Panc1 (cell line): ENCODE measurements around the gene NACC1. TPM values are rescaled to one million over a fixed set of nuclear protein-coding genes. Genes with fewer than 3 reads are reported as not detected.

Experiments used
- ATAC-seq: fragments of 200-7000 bp; cut with Tn5 transposase; 2 replicates; pipeline ENCODE4 v1.9.1; 2020; ENCODE audit warnings: mild to moderate bottlenecking, moderate library complexity
- BruUV-seq: library from RNA; stranded (reverse); fragments of 400-500 nt; replicated peaks from 2 replicates; lab custom pipeline; 2021; lab: Mats Ljungman, UMichigan
- CTCF ChIA-PET: fragments of 300-600 bp; sonication (Branson Sonifier 250); formaldehyde crosslinking; loops from one replicate; lab custom pipeline; 2022; ENCODE audit warnings: antibody characterized with exemption; lab: Charles Lee
- POLR2A ChIA-PET: fragments of 300-600 bp; sonication (Branson Sonifier 250); formaldehyde crosslinking; loops from one replicate; lab custom pipeline; 2022; ENCODE audit warnings: antibody characterized with exemption; lab: Charles Lee
- DNase-seq: peaks from one replicate; pipeline ENCODE4 v3.0.0-alpha.2; 2010; ENCODE audit warnings: low read depth, low spot score
- H3K27ac ChIP-seq: 2 replicates; pipeline ENCODE4 v1.5.1; 2011; ENCODE audit warnings: mild to moderate bottlenecking, low read length, inconsistent platforms
- H3K27me3 ChIP-seq: fragments of 200-500 bp; sonication (Bioruptor generic); 2 replicates; pipeline ENCODE4 v1.6.0; 2014; ENCODE audit warnings: low read length, inconsistent platforms; ENCODE audit not compliant: control insufficient read depth, insufficient read depth
- H3K36me3 ChIP-seq: fragments of 200-500 bp; sonication (Bioruptor generic); 2 replicates; pipeline ENCODE4 v1.5.1; 2014; ENCODE audit warnings: inconsistent platforms, mild to moderate bottlenecking, low read length, moderate library complexity; ENCODE audit not compliant: control insufficient read depth, insufficient read depth
- H3K4me1 ChIP-seq: 2 replicates; pipeline ENCODE4 v1.5.1; 2011; ENCODE audit warnings: inconsistent platforms, mild to moderate bottlenecking, low read length, moderate library complexity; ENCODE audit not compliant: control insufficient read depth, insufficient read depth
- H3K4me3 ChIP-seq, 2 experiments: 2 replicates each; pipeline ENCODE4 v1.5.1; 2011 to 2012; ENCODE audit warnings: low read depth in 2 of 2, low read length in 2 of 2, mild to moderate bottlenecking in 2 of 2, inconsistent platforms in 1 of 2, moderate library complexity in 1 of 2
- H3K9me3 ChIP-seq: fragments of 200-500 bp; sonication (Bioruptor generic); 2 replicates; pipeline ENCODE4 v1.5.1; 2014; ENCODE audit warnings: low read depth, mild to moderate bottlenecking, inconsistent platforms, low read length, moderate library complexity; ENCODE audit not compliant: control insufficient read depth, insufficient read depth
- POLR2AphosphoS5 ChIP-seq: IDR thresholded peaks from 2 replicates; pipeline ENCODE4 v1.6.1; 2012; ENCODE audit warnings: mild to moderate bottlenecking, low read depth, low read length, moderate library complexity
- SIN3A ChIP-seq: IDR thresholded peaks from 2 replicates; pipeline ENCODE4 v1.6.1; 2012; ENCODE audit warnings: low read depth, mild to moderate bottlenecking, low read length, moderate library complexity, borderline replicate concordance; ENCODE audit not compliant: insufficient read depth
- TCF7L2 ChIP-seq: IDR thresholded peaks from 2 replicates; pipeline ENCODE4 v1.6.1; 2011; ENCODE audit warnings: mild to moderate bottlenecking, low read depth, low read length, inconsistent platforms
- in situ Hi-C: cut with HindIII; loops from 2 replicates; pipeline ENCODE4 v1.10.0; 2016; ENCODE audit warnings: low sequenced_read_pairs, low pct_unique_long_range_greater_than_20kb
- intact Hi-C: fragments of 100-400 bp; cut with micrococcal nuclease; formaldehyde crosslinking; loops from one replicate; pipeline ENCODE4 v1.10.0; 2022; ENCODE audit not compliant: unreplicated experiment
- total RNA-seq: library from RNA; stranded (reverse); gene quantifications from one replicate; pipeline ENCODE4 v1.2.1, GENCODE V29; 2021; ENCODE audit not compliant: unreplicated experiment
- TF ChIP-seq, protein P1 (sequence below), 2 experiments: IDR thresholded peaks; 2 replicates each; pipeline ENCODE4 v1.6.1; 2011 to 2012; ENCODE audit warnings: low read depth in 2 of 2, control low read depth in 1 of 2, low read length in 1 of 2, mild to moderate bottlenecking in 1 of 2, moderate library complexity in 1 of 2; ENCODE audit not compliant: insufficient read depth in 1 of 2
- TF ChIP-seq, protein P2 (sequence below): fragments of 450-650 bp; IDR thresholded peaks from 2 replicates; pipeline ENCODE4 v1.5.1; 2017; ENCODE audit warnings: mild to moderate bottlenecking

The NACC1 gene
- total RNA-seq, 1 experiment from 2014 or later = 129 TPM

DNA sequence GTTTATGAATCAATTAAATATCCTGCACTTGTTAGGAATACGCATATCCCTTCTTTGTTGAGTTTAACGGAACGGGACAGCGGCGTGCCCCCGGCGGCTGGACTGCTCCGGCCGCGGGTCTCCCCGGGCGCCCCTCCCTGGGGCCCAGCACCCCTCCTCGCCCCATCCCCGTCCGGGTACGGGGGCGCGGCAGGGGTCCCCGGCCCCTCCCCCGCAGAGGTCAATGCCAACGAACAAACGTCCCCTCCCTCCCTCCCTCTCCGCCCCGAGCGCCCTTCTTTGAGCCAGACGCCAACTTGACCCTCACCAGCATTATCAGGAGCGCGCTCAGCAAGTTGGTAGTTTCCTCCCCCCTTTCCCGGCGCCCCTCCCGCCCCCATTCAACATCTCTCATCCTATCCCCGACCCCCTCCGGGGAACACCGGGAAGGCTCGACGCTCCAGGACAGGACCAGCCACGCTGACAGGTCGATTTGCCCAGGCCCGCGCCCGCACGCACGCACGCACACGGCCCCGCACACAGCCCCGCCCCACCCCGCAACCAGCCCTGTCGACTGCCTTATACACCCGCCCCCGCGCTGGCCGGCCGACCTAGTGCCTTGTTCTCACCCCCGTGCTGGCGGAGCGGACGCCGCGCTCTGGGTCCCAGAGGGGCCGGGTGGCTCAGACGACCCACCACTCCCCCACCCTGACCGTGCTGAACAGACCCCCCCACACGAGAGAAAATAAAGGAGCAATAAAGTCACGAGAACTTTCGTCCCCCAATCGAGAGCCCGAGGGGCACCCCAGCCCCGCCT is 20.4 kb upstream of the NACC1 start:
- Histone ChIP-seq H3K36me3 (no peaks in the 10 kb centered on the region), H3K27ac (no peak overlapping the region; the same call in 1 of the 2 replicates), H3K9me3 (no peaks in the 10 kb centered on the region), H3K4me3 (no peak overlapping the region), H3K4me1 (peaks cover 40% of the 10 kb centered on the region), H3K27me3 (no peaks in the 10 kb centered on the region)
- ChIA-PET POLR2A (no interaction called here), CTCF (no interaction called here)
- in situ Hi-C loops (no loop called here), intact Hi-C loops (loop anchor here (10.0 kb wide), 1 partner anchor 63 kb away; no protein-coding TSS in a partner anchor)
- no TSS peak for BruUV-seq
- ATAC-seq = no peak
- TF ChIP-seq, protein P1, sequence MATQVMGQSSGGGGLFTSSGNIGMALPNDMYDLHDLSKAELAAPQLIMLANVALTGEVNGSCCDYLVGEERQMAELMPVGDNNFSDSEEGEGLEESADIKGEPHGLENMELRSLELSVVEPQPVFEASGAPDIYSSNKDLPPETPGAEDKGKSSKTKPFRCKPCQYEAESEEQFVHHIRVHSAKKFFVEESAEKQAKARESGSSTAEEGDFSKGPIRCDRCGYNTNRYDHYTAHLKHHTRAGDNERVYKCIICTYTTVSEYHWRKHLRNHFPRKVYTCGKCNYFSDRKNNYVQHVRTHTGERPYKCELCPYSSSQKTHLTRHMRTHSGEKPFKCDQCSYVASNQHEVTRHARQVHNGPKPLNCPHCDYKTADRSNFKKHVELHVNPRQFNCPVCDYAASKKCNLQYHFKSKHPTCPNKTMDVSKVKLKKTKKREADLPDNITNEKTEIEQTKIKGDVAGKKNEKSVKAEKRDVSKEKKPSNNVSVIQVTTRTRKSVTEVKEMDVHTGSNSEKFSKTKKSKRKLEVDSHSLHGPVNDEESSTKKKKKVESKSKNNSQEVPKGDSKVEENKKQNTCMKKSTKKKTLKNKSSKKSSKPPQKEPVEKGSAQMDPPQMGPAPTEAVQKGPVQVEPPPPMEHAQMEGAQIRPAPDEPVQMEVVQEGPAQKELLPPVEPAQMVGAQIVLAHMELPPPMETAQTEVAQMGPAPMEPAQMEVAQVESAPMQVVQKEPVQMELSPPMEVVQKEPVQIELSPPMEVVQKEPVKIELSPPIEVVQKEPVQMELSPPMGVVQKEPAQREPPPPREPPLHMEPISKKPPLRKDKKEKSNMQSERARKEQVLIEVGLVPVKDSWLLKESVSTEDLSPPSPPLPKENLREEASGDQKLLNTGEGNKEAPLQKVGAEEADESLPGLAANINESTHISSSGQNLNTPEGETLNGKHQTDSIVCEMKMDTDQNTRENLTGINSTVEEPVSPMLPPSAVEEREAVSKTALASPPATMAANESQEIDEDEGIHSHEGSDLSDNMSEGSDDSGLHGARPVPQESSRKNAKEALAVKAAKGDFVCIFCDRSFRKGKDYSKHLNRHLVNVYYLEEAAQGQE (IDR thresholded peaks at IDR 0.05; ENCODE audit: insufficient read depth in 1 of 2, low read depth in 2 of 2, low read length in 1 of 2) = no peak
- TF ChIP-seq SIN3A = no peak
- no peak for TF ChIP-seq POLR2AphosphoS5
- TF ChIP-seq TCF7L2 = no peak
- TF ChIP-seq, protein P2, sequence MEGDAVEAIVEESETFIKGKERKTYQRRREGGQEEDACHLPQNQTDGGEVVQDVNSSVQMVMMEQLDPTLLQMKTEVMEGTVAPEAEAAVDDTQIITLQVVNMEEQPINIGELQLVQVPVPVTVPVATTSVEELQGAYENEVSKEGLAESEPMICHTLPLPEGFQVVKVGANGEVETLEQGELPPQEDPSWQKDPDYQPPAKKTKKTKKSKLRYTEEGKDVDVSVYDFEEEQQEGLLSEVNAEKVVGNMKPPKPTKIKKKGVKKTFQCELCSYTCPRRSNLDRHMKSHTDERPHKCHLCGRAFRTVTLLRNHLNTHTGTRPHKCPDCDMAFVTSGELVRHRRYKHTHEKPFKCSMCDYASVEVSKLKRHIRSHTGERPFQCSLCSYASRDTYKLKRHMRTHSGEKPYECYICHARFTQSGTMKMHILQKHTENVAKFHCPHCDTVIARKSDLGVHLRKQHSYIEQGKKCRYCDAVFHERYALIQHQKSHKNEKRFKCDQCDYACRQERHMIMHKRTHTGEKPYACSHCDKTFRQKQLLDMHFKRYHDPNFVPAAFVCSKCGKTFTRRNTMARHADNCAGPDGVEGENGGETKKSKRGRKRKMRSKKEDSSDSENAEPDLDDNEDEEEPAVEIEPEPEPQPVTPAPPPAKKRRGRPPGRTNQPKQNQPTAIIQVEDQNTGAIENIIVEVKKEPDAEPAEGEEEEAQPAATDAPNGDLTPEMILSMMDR = no peak
- DNase-seq = no peak

DNA sequence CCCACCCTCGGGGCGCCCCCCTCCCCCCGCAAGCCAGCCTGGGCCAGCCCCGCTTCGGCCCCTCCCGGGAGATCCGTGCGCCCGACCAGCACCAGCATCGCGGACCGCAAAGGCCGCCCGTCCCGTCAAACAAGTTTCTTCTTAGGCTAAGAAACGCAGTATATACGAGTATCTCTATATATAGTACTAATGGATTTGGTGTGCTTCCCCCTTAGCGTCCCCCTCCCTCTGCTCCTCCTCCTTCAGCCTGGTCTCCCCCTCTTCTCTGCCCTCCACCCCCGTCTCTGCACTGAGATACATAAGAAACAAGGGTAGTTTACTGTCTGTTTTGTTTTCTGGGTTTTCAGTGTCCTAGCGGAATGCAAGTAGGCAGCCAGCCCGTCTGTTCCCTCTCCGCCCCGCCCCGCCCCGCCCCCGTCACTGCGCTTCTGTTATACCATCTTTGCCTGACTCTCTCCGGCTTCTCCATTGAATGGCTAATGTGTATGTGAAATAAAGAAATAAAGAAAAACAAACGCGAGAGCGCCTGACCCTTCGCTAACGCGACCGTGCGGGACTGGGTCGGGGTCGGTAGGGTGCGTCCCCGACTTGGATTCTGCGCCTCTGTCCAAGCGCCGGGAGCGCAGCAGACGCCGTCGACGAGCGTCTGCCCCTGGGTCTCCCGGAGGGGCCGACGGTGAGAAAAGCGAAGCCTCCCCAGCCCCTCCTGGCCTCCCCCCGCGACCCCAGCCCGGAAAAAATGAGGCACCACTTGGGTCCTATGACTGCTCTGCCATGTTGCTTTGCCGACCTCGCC is 19.6 kb upstream of the NACC1 start:
- CTCF ChIA-PET = no interaction called here
- intact Hi-C loops (loop anchor here (10.0 kb wide), 1 partner anchor 64 kb away; no protein-coding TSS in a partner anchor), in situ Hi-C loops (no loop called here)
- H3K4me1 ChIP-seq = peaks cover 40% of the 10 kb centered on the region
- DNase-seq (no peak), ATAC-seq (no peak)
- H3K27me3 ChIP-seq = no peaks in the 10 kb centered on the region
- TF ChIP-seq, protein P1 (IDR thresholded peaks at IDR 0.05; ENCODE audit: insufficient read depth in 1 of 2, low read depth in 2 of 2, low read length in 1 of 2) = no peak
- TF ChIP-seq TCF7L2 = no peak
- no peak for TF ChIP-seq POLR2AphosphoS5
- TF ChIP-seq, protein P2 = no peak
- POLR2A ChIA-PET = no interaction called here
- no peak overlapping the region for H3K4me3 ChIP-seq
- H3K27ac ChIP-seq = no peak overlapping the region
- BruUV-seq = no TSS peak
- H3K36me3 ChIP-seq = no peaks in the 10 kb centered on the region
- no peaks in the 10 kb centered on the region for H3K9me3 ChIP-seq
